HG03521 (cell line): ENCODE measurements around the gene DLGAP1.
"Not testable (repeated sequence)": the region's sequence is repeated elsewhere in the genome, so short reads cannot be mapped to it uniquely, and the experiment has no call there.

Experiments
- ATAC-seq: cut with Tn5 transposase; IDR thresholded peaks from one replicate; pipeline ENCODE4 v1.9.1; 2021; ENCODE audit warnings: mild to moderate bottlenecking, moderate library complexity; ENCODE audit not compliant: unreplicated experiment

Gene DLGAP1

DNA sequence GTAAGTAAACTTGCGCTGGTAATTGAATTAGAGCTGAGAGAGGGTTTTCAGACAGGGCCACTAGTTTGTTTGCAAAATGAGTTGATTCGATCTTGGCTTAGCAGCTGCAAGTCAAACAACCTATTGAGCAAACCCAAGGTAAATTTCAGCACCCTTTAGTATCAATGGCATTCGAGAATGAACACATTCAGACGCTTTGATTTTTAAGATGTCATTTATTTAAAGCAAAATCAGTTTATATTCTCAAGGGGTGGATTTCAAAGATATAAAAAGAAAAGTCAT lies 960.9 kb downstream of the DLGAP1 start:
- no peak for ATAC-seq

DNA sequence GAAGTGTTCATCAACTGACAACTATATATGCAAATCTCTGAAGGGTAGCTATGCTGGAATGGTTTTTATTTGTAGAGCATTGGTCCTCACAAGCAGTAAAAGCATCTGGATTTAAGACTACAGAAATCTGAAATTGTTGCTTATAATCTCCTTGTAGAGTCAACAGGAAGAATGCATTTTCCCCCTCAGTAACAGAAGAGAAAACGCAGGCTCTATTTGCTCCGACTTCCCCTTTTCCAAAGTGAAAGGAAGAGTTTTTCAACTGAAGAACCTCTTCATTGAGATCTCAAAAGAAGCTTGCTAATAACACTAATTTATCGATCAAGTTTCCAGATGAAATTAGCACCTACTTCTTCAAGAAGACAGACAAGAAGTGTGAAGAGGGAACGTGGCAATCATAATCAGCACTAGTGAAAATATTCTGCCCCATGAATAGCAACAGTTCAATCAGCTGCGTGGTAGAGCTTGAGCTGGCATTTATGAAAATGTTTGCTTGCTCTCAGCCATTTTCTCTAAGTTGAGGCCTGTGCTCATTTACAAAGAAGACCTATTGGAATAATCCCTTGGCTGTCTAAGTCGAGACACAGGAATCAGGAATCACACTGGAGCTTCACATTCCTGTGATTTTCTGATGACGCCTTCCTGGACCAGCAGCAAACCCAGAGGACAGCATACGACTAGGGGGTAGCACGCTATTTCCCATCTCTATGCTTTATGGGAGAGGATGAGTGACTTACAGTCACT lies 961.4 kb downstream of the DLGAP1 start:
- no peak for ATAC-seq

- no peak for ATAC-seq
These were observed 962.4 kb downstream of the DLGAP1 start for GRCh38 chr18:3492721-3493120.

DNA sequence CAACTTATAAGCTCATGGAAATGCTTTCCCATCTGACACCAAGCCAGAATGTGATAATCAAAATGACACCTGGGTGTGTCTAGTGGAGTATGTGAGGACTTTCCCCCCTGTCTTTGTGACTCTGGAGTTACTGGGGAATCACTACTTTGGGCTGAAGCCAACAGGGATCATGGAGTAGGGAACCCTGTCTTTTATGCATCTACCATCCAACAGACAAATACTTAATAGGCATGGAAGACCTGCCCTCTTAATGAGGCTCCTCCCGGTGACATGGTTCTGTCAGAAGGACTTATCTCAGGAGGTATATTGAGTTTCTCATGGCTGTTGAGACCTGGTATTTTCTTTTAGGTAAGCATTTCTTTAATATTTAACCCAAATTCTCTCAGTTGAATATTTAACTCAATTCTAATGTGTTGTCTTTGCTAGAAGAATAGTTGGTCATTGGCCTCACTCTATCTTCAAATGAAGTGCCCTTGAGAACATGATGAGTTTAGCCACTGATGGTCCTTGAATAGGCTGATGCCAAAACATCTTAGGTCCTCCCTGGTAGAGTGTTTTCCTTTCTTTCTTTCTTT lies 963.0 kb downstream of the DLGAP1 start:
- no peak for ATAC-seq

DNA sequence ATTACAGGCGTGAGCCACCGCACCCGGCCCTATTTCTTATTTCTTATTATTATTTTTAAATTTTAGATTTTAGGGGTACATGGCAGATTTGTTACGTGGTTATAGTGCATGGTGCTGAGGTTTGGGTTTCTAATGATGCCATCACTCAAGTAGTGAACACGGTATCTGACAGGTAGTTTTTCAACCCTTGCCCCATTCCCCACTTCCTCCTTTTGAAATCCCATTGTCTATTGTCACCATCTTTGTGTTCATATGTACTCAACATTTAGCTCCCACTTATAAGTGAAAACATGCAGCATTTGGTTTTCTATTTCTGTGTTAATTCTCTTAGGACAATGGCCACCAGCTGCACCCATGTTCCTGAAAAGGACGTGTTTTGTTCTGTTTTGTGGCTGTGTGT lies 965.6 kb downstream of the DLGAP1 start:
- ATAC-seq = no peak

GRCh38 chr18:3486512-3486911 lies 968.6 kb downstream of the DLGAP1 start:
- no peak for ATAC-seq

DNA sequence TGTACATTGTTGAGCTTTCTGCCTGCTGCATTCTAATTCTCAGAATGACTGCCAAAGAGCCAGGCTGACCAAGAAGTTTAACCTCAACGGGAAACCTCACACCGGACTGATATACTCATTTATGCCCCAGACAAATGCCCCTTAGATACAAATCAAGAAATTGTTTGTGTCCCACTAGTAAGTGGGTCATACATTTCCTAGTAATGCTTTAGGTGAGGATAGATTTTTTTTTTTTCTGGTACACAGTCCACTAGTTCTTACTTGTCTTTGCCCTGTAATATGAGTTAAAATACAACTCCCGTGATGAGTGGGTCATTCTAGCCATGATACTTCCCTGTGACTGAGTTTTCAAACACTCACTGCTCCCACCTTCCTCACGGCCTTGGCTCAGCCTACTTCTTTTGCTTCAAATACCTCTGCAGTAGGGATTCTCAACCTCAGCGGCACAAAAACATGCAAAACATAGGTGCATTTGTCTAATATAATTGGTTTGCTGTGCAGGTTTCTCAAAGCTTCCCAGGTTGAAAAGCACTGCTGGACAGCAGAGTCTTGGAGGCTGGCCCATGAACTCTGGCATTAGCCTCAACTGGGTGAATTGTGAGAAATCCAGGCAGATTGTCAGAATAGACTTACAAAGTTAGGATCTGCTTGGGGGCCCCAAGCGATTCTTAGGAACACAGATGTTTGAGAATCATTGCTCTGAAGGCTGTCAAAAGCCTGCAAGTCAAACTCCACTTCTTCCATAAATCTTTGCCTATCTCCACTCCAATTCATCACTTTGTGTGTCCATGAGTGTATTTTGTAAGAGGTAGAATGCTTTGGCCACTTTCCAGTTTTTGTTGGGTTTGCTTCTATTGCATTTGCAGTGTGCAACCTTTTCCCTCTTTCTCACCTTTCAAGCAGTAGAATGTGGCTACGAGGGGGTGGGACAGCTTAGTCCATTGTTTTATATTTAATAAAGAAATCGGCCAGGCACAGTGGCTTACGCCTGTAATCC lies 969.7 kb downstream of the DLGAP1 start:
- no peak for ATAC-seq

GRCh38 chr18:3482258-3482657 lies 972.8 kb downstream of the DLGAP1 start:
- ATAC-seq = no peak

GRCh38 chr18:3481696-3482210 lies 973.4 kb downstream of the DLGAP1 start:
- ATAC-seq = no peak

GRCh38 chr18:3480827-3481573 lies 974.1 kb downstream of the DLGAP1 start:
- ATAC-seq = no peak

- no peak for ATAC-seq
These were observed 975.1 kb downstream of the DLGAP1 start for GRCh38 chr18:3479978-3480509.

DNA sequence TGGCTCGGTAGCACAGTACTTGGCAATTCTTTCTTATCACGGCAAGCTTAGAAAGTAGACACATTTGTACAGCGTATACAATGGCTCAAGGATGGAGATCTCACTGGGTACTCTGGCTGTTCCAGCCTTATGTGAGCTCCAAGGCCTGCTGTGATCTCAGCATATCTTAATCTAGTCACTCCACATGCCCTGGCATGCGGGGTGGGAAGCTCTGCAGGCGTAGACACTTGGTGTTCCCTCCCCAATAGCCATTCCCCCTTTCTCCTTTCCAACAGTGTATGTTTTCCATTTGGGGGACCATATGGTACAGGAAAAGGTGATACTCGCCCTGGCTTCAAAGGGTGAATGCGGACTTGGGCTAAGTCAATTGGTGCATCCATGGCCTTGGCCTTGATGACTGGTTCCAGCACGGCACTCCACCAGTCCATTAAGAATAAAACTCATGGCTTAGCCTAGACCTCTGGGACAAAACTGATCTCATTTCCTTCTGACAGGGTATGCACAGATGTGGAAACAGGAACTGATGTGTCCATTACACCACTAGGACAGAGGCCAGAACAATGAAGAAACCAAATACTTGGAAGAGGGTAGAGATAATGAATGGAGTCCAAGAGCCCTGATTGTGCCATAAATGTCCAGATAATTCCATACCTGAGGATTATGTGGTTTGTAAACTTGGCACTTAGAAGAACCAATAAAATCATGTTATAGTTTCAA lies 976.7 kb downstream of the DLGAP1 start:
- no peak for ATAC-seq

DNA sequence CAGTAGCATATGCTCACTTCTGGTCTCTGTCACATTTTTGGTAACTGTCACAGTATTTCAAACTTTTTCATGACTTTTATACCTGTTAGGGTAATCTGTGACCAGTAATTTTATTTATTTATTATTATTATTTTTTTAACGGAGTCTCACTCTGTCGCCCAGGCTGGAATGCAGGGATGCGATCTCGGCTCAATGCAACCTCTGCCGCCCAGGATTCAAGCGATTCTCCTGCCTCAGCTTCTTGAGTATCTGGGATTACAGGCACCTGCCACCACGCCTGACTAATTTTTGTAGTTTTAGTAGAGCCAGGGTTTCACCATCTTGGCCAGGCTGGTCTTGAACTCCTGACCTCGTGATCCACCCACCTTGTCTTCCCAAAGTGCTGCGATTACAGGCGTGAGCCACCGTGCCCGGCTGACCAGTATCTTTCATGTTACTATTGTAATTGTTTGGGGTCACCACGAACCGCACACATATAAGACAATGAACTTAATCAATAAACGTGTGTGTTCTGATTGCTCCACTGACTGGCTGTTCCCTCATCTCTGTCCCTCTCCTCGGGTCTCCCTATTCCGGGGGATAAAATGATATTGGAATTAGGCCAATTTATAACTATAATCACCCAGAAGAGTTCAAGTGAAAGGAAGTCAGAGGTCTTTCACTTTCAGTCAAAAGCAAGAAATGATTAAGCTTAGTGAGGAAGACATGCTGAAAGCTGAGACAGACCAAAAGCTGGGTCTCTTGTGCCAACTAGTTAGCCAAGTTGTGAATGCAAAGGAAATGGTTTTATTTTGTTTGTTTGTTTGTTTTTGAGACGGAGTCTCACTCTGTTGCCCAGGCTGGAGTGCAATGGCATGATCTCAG lies 982.2 kb downstream of the DLGAP1 start:
- ATAC-seq = peak; percentile 46

- not testable (repeated sequence) for ATAC-seq
These were observed 983.0 kb downstream of the DLGAP1 start for GRCh38 chr18:3472121-3472520.

GRCh38 chr18:3471141-3471648 lies 983.9 kb downstream of the DLGAP1 start:
- ATAC-seq = no peak

DNA sequence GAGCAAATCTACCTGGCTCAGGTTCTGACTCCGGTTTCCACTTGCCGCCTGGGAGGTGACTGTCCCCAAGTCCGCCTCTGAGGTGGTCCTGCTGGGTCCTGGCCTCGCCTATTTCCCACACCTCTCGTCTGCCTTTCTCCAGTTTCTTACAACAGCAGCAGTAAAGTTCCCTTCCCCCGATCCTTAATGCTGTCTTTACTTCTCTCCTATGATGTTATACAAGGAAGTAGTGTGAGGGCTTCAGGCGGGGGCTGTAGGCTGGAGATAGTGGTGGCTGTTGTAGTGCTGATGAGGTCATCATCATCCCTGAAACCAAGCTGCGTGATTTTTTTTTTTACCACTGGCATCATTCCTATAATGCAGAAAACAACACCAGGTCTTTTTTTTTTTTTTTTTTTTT lies 986.3 kb downstream of the DLGAP1 start:
- no peak for ATAC-seq

GRCh38 chr18:3468066-3468705 lies 986.9 kb downstream of the DLGAP1 start:
- ATAC-seq = no peak

DNA sequence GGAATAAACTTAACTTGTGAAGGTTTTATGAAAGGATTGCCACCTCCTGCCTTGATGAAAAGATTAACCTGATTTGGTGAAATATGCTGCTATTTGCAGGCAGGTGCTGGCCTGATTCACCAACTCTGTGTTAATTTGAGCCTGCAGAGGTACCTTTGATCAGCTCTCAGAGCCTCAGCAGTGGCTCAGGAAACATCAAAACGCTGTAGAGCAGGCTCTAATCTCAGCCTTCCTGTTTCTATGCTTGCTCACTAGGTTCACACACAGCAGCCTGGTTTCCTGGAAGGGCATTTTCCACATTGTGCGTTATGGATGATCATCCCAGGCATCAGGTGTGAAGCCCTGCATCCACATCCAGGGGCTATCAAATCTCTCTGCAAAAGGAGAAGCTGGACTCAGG lies 988.2 kb downstream of the DLGAP1 start:
- ATAC-seq = no peak
